ENCODE measurements around the gene ITPR3.

The ITPR3 gene

DNA sequence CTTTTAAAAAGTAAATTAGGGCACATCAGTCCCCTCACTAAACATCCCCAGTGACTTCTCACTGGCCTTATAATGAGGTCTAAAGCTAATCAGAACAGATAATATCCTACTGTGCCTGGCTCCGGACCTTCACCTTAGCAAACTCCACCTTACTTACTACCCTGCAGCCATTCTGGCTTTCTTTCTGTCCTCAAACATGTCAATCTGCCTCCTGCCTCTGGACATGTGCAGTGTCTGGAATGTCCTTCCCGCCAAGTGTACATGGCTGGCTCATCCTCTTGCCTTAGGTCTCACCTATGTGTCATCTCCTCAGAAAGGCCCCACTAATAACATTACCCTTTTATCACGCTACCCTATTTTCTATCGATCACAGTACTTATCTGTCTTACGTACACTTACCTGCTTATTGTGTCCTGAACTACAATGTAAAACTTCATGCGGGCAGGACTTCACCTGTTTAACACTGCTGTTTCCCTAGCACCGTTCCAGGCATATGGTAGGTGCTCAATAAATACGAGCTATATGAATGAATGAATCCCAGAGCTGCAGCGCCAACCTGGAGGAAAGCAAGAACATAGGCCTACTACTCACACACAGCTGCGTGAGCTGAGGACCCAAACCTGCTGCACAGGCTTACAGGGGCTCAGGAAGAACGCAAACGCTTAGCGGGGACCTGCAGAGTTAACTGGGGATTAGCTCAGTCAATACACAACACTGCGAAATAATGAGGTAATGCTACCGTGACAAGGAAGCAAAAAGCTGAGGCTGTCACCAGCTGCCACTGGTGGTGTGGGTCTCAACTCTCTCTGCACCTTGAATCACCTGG, 89.4 kb downstream of the ITPR3 start:
- H3K27me3 ChIP-seq (ENCODE audit: insufficient read depth, low read length, poor library complexity, severe bottlenecking) = no peaks in the 10 kb centered on the region
- H3K4me2 ChIP-seq (ENCODE audit: low read depth, low read length, poor library complexity, severe bottlenecking) = peak overlapping the region; percentile 92
- H3F3A ChIP-seq (ENCODE audit: low read depth) = no peaks in the 10 kb centered on the region
- H2AFZ ChIP-seq (ENCODE audit: low read length) = peak overlapping the region; percentile 93; the same call in 1 of the 2 replicates
- H3K4me1 ChIP-seq (ENCODE audit: insufficient read depth, low read length, poor library complexity, severe bottlenecking) = peaks cover 35% of the 10 kb centered on the region
- H3K36me3 ChIP-seq (ENCODE audit: insufficient read depth, low read length) = no peaks in the 10 kb centered on the region
- H3K9me2 ChIP-seq (replicated peaks; ENCODE audit: low read depth, low read length) = no peaks in the 10 kb centered on the region
- peak overlapping the region; percentile 82 for H3K4me3 ChIP-seq (ENCODE audit: low read length, poor library complexity, severe bottlenecking)
- H3K9ac ChIP-seq (ENCODE audit: low read depth, low read length, poor library complexity, severe bottlenecking) = peak overlapping the region; percentile 84
- H3K79me2 ChIP-seq (ENCODE audit: insufficient read depth, low read length) = peaks cover 23% of the 10 kb centered on the region
- TF ChIP-seq EZH2phosphoT487 (IDR thresholded peaks at IDR 0.05; ENCODE audit: borderline replicate concordance) (no peak), CTCF (conservative IDR thresholded peaks at IDR 0.05; ENCODE audit: low read length) (no peak)
- peaks cover 4% of the 10 kb centered on the region for H4K20me1 ChIP-seq (ENCODE audit: insufficient read depth, low read length, poor library complexity, severe bottlenecking)
- no peaks in the 10 kb centered on the region for H3K9me3 ChIP-seq (ENCODE audit: insufficient read depth, low read depth, low read length)

GRCh38 chr6:33711140-33712129, 90.3 kb downstream of the ITPR3 start, which contains the start of gene UQCC2:
TSS of gene UQCC2 (minus strand) at chr6:33711700. CDS start at chr6:33711686, 14 bp downstream.
- Histone ChIP-seq H3K4me3 (ENCODE audit: low read length, poor library complexity, severe bottlenecking) (peak within 1 kb of the TSS; percentile 82), H3K4me2 (ENCODE audit: low read depth, low read length, poor library complexity, severe bottlenecking) (peak within 1 kb of the TSS; percentile 92), H3K27me3 (ENCODE audit: insufficient read depth, low read length, poor library complexity, severe bottlenecking) (no peaks in the 10 kb centered on the region), H3K36me3 (ENCODE audit: insufficient read depth, low read length) (no peaks in the 10 kb centered on the region), H3K79me2 (ENCODE audit: insufficient read depth, low read length) (peaks cover 23% of the 10 kb centered on the region), H3K9ac (ENCODE audit: low read depth, low read length, poor library complexity, severe bottlenecking) (peak within 1 kb of the TSS; percentile 84), H2AFZ (ENCODE audit: low read length) (peak within 1 kb of the TSS; percentile 93), H3F3A (ENCODE audit: low read depth) (no peaks in the 10 kb centered on the region), H3K9me2 (replicated peaks; ENCODE audit: low read depth, low read length) (no peaks in the 10 kb centered on the region), H3K4me1 (ENCODE audit: insufficient read depth, low read length, poor library complexity, severe bottlenecking) (peaks cover 35% of the 10 kb centered on the region), H4K20me1 (ENCODE audit: insufficient read depth, low read length, poor library complexity, severe bottlenecking) (peaks cover 4% of the 10 kb centered on the region), H3K9me3 (ENCODE audit: insufficient read depth, low read depth, low read length) (no peaks in the 10 kb centered on the region)
- peak; percentile 65 for TF ChIP-seq CTCF (conservative IDR thresholded peaks at IDR 0.05; ENCODE audit: low read length)
- no peak for TF ChIP-seq EZH2phosphoT487 (IDR thresholded peaks at IDR 0.05; ENCODE audit: borderline replicate concordance)

DNA sequence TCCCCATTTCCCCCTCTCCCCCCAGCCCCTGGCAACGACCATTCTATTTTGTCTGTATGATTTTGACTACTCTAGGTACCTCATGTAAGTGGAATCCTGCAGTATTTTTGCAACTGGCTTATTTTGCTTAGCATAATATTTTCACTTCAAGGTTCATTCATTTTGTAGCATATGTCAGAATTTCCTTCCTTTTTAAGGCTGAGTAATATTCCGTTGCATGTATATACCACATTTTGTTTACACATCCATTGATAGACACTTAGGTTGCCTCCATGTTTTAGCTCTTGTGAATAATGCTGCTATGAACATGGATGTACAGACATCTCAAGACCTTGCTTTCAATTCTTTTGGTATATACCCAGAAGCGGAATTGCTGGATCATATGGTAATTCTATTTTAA, 91.8 kb downstream of the ITPR3 start:
- no peaks in the 10 kb centered on the region for H3K9me3 ChIP-seq (ENCODE audit: insufficient read depth, low read depth, low read length)
- no peaks in the 10 kb centered on the region for H3K27me3 ChIP-seq (ENCODE audit: insufficient read depth, low read length, poor library complexity, severe bottlenecking)
- no peaks in the 10 kb centered on the region for H3F3A ChIP-seq (ENCODE audit: low read depth)
- no peaks in the 10 kb centered on the region for H3K36me3 ChIP-seq (ENCODE audit: insufficient read depth, low read length)
- peaks cover 23% of the 10 kb centered on the region for H3K79me2 ChIP-seq (ENCODE audit: insufficient read depth, low read length)
- no peaks in the 10 kb centered on the region for H3K9me2 ChIP-seq (replicated peaks; ENCODE audit: low read depth, low read length)
- no peak overlapping the region for H3K9ac ChIP-seq (ENCODE audit: low read depth, low read length, poor library complexity, severe bottlenecking)
- no peak overlapping the region for H2AFZ ChIP-seq (ENCODE audit: low read length)
- TF ChIP-seq EZH2phosphoT487 (IDR thresholded peaks at IDR 0.05; ENCODE audit: borderline replicate concordance) (no peak), CTCF (conservative IDR thresholded peaks at IDR 0.05; ENCODE audit: low read length) (no peak)
- no peak overlapping the region for H3K4me3 ChIP-seq (ENCODE audit: low read length, poor library complexity, severe bottlenecking)
- H3K4me2 ChIP-seq (ENCODE audit: low read depth, low read length, poor library complexity, severe bottlenecking) = no peak overlapping the region
- H4K20me1 ChIP-seq (ENCODE audit: insufficient read depth, low read length, poor library complexity, severe bottlenecking) = peaks cover 4% of the 10 kb centered on the region
- peaks cover 34% of the 10 kb centered on the region for H3K4me1 ChIP-seq (ENCODE audit: insufficient read depth, low read length, poor library complexity, severe bottlenecking)
